Activated gamma-delta T cell treated with Interleukin-2 at 50 U/mL for 16 hours (primary cell): ENCODE data around the gene TMEM212.

Experiments
- DNase-seq: peaks from one replicate; pipeline ENCODE4 v3.0.0-alpha.2; 2020

Gene TMEM212

DNA sequence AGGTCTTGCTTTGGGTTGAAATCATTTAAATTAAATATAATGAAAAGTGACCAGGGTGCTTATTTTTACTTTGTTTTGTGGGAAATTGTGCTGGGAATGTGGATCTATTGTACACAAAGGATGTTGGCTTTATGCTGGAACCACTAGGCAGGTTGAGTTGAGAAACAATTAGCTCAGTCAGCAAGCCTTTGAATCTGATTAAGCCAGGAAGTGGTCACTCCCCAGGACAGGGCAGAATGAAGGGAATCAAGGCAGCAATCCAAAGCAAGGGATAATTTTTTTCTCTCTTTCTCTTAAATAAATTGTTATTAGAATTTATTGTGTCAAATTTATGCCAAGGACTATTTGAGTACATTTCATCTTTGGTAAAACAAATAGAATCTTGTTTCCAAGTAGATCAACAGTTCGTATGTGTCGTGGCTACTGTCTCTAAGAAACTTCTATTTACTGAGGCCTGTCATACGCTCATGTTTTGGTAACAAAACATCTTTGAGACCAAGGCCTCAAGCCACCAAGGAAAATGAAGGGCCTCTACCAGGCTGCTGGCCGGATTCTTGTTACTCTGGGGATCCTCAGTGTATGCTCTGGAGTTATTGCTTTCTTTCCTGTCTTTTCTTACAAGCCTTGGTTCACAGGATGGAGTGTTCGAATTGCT is at the start of gene TMEM212:
TSS of gene TMEM212 (plus strand) at position 486 of the 655 bp plus-strand sequence. CDS start at position 521, 35 bp downstream.
- no peak for DNase-seq

DNA sequence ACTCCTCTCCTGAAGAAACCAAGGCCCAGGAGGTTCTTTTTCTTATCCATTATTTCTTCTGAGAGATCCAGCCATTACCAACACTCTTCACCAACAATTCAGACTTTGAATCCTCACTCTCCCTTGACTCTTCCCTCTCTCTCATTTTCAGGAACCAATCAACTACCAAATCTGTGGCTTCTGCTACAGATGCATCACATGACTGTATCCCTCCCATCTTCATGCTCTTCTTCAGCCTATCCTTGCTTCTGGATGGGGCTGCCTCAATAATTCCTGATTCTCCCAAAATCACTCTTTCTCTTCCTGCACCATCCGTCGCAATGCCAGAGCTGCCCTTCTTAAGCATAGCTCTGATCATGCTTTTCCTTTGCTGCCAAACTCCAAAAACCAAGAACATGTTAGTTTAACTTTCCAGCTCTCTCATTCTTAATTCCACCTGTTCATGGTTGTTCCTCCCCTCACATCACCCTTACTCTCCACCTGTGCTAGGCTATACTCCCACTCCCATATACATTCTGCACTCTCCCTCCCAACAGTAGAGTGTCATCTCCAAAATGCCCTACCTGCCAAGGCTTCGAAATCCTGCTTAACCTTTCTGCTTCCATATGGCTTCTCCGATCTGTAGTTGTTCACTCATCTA is 46.4 kb upstream of the TMEM212 start:
- no peak for DNase-seq

DNA sequence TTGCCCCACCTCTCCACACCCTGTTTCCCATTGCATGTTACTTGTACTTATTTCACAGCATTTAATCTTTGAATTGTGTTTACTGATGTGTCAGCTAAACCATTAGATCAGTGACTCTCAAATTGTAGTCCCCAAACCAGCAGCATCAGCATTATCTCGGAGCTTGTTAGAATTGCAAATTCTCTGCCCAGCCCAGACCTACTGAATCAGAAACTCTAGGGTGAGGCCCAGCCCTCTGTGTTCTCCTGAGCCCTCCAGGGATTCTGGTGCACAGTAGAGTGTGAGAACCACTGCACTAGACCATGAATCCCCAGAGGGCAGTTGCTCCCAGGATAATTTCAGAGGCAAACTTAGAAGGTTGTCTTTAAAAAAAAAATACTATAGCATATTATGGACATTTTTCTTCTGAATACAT is 45.9 kb upstream of the TMEM212 start:
- no peak for DNase-seq

DNA sequence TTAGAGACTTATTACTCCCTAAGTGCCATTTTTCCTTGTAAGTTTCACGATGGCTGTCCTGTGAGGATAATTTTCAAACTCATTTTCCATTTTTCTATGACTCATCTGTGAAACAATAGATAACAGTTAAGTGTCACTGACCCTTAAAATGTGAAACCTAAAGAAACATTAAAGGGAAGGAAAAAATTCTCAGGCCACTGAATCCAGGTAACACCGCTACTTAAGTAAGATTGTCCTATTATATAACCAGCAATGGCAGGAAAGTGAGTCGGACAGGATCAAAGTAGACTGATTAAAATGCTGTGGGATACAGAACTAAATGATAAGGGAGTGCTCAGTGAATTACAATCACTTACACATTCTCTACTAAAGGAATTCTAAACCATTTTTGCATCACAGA is 45.3 kb upstream of the TMEM212 start:
- no peak for DNase-seq

DNA sequence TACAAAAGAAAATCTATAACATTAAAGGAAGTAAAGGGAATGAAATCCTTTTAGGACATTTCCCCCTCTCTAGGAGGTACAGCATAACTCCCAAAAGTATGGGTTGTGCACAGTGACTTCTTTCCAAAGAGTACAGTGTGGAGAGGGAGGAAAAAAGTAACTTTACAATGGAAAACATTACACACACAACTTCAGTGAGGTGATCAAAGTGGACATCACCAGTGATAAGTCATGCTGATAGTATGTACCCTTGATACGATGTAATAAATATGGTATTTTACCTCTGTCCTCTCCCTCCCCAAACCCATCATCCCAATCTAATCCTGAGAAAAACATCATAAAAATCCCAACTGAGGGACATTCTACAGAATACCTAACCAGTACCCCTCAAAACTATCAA is 43.6 kb upstream of the TMEM212 start:
- no peak for DNase-seq

DNA sequence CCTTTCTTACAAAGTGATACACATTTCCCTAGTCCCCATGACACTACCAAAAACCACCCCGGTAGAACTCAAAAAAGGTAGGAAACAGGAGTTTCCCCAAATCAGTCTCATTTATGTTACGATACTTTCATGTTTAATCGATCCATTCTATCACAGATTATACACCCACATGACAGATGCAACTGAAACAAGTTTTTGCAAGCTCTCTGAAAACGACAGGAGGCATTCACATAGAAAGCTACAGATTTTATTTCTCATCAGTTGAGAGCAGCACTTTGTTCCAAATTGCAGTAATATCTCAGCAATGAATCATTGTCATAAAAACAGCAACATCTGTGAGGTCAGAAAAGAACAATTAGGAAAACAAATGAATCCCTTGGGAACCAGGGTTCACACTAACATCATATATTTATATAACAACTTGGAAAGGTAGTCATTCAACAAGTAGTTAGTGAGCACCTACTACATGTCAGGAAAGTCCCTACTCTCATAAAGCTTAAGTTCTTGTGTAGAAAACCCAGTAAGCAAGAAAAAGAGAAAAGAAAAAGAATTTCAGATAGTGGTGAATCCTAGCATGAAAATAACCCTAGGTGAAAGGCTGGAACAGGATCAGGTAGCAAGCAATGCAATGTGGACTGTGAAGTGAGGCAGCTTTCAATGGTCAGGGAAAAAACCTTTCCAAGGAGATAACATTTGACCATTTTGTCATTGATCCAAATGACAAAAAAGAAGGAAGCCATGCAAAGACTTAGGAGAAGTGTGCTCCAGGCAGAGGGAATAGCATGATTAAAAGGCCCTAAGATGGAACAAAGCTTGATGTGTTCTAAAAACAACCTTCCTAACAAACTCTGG is 41.2 kb upstream of the TMEM212 start:
- DNase-seq: no peak

DNA sequence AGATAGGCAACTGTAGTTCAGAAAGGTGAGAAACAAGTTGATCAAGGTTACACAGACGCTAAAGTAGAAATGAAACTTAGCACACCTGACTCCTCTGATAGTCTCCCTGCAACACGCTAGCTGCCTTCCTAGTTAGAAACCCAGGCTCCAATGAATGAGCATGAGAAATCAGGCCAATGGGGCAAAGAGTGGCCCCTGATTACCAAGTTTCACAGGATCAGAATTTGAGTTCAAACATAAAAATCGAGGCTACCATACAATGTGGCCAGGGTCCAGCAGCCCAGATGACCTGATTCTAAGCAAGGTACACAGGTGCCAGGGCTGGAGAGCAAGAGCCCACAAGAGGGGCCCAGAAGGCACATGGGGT is 40.6 kb upstream of the TMEM212 start:
- DNase-seq: no peak

DNA sequence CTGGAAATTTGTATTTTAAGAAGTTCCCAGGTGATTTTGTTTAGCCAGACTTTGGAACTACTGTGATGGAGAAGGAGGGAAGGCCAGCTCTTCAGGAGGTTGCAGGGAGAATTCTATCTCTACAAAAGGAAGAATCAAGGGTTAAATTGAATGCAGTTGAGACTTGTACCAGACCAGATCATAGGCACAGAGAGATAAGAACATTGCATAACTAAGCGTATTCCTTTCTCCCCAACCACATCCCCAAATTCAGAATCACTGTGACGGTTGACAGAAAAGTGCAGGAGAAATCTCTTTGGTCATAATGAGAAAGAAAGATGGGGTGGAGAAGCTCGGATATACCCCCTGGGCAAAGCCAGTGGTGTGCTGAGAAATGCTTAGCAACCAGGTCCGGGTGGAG is 40.1 kb upstream of the TMEM212 start:
- no peak for DNase-seq

DNA sequence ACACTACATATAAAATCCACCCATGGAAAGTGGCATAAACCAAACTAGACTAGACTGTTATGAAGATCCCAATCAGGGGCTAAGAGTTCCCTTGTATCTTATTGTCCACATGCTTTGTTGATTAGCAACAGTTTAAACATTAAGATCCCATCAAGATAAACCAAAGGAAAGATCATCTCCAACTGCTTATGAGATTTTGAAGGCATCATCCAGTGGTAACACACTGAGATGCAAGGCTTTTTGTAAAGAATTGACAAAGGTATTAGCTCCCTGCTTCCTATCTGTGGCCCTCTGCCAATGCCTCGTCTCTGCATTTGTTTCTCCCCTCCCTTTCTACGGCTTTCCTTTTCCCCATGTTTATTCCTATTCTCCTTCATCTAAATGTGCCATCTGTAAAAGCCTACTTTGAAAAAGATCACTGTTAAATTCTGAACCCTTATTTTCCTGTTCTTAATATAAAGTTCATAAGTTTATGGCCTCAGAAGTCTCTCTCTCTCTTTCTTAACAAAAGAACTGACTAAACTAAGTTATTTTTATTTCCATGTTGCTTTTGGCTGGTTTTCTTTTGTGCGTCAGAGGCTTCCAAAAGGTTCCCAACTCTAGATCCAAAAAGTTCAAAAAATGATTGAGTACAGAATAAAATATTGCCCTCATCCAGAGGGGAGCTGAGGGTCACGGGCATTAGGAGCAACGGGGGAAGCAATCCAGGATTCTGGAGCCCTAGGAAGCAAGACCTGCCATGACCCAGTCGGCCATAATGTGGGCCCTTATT is 38.3 kb upstream of the TMEM212 start:
- no peak for DNase-seq

DNA sequence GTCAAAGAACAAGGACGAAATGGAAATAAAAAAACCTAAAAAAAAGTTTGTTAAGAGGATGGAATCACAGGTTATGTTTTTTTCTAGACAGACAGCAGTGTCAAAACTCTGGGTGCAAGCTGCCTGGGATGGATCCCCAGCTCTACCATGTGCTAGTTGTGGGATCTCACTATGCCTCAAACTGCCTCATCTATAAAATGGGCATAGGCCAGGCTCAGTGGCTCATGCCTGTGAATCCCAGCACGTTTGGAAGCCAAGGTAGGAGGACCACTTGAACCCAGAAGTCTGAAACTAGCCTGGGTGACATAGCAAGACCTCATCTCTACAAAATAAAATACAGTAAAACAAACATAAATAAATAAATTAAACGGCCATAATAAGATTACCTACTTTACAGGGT is 37.5 kb upstream of the TMEM212 start:
- DNase-seq: no peak

DNA sequence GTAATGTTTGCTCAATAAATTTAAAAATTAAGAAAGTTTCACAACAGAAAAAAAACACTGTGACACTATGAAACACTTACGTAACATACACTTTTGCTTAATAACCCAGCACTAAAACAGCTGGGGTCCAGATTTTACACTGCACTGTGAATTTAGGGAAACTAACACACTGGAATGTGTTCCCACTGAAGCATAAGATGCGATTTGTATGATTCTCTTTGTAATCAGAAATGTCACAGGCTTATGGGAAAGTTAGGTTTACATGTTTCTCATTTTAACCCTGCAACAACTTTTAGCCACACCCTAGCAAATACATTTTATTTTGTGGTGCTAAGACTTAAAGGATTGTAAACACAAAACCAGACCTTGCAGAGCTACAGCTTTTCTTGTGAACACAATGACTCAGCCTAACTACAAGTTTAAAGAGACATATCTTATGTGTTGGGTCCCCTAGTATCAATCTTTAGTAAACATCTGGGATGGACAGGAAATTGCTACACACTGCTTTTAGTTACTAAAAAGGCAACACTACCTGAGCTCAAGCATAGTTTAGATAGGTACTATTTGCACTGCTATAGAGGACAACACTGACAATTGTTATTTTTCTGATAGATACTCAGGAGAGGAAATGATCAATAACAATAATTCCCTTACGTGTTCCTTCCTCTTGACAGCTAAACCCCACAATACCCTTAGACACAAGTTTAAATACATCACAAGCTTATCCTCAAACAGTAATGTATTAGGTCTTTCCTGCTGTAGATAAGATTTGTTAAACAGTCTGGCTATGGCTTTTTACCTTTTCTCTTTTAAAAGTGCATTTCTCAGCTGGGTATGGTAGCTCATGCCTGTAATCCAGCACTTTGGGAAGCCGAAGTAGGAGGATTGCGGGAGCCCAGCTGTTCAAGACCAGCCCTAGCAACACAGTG is 36.7 kb upstream of the TMEM212 start:
- DNase-seq: no peak

DNA sequence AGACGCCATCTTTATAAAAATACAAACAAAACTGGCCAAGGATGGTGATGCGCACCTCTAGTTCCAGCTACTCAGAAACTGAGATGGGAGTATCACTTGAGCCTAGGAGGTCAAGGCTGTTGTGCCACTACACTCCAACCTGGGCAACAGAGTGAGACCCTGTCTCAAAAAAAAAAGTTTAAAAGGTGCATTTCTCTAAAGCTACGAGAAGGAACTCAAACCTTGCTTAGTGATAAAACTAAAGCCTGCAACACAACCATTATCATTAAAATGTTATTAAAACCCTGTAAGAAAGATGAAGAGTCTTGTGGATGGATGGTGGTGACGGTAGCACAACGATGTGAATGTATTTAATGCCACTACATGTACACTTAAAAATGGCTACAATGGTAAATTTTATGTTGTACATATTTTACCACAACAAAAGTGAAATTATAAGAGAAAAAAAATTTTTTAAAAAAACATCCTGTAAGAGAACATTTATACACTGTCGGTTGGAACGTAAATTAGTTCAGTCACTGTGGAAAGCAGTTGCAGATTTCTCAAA is 35.9 kb upstream of the TMEM212 start:
- DNase-seq: no peak

DNA sequence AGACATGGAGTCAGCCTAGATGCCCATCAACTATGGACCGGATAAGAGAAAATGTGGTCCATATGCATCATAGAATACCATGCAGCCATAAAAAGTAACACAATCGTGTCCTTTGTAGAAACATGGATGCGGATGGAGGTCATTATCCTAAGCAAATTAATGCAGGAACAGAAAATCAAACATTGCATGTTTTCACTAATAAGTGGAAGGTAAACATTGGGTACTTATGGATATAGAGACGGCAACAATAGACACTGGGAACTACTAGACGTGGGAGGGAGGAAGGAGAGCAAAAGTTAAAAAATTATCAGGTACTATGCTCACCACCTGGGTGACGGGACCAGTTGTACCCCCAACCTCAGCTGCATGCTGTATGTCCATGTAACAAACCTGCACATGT is 35.3 kb upstream of the TMEM212 start:
- no peak for DNase-seq

DNA sequence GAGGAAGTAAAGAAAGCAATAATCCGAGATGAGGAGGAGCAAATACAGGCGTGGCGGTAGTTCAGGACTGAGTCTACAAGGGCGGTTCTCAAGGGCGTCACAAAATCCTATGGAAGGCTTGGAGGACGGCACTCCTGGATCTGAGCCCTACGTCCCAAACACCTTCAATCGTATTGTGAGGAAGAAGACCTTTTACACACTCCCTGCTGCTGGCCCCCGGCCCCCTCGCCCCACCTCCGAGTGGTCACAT is 33.6 kb upstream of the TMEM212 start:
- DNase-seq: no peak

DNA sequence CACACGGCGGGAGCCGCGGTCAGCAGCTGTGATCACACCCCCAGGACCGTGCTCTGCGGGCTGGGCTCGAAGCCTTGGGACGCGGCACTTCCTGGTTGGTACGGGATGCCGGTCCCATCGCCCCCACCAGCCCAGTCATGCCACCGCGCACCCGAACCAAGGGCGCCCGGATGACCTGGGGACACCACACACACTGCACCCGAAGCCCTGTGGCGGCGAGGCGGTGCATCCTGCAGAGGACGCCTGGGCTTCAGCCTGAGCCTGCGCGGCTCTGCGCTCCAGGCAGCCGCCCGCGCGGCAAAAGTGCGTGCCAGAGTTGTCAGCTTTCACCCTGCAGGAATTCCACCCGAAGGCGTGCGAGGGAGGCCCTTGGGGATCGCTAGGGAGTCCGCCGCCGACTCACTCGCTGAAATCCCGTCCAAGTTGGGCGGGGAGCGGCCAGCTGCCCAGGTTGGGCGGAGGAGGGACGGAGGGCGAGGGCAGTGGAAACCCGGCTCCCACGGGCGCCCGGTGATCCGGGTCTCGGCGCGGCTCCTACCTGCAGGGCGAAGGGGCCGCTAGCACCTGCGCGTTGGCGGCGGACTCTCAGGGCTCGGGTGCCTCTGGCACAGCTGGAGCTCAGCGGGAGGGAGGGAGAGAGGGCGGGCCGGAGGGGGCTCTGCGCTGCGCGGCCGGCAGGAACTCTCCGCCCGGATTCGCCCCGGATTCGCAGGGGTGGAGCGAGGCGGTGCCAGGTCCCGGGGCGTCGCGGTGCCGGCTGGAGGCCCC is 33.1 kb upstream of the TMEM212 start, which contains the start of gene PLD1:
TSS of gene PLD1 (minus strand) at position 623 of the 768 bp plus-strand sequence. CDS start 72,432 bp downstream, outside the sequence.
- peak; percentile 48 for DNase-seq

DNA sequence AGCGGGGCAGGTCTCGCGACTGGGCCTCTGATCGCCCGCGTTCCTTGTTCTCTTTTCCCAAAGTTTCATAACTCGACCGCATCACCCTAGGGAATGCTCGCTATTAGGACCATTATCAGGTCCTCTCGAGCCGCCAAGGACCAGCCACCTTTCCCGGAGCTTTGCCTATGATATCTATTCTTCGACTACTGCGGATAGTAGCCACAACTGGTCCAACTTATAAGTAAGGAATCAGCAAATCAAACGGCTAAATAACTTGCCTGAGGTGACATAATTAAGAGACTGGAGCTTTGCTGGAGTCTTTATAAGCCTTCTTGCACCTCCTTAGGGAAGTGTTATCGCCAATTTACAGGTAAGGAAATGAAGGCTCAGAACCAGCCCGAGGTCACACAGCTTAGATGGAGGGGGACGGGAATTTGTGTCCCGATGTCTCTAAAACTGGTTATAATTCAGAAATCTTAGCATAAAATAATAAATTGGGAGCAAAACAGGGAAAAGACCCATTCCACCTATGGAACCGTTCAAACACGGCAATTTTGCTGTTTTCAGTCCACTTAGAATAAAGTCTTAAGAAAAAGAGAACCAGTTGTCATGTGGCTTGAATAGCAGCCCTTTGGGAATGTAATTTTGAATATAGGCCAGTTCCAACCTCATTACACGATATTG is 32.4 kb upstream of the TMEM212 start:
- DNase-seq: no peak

DNA sequence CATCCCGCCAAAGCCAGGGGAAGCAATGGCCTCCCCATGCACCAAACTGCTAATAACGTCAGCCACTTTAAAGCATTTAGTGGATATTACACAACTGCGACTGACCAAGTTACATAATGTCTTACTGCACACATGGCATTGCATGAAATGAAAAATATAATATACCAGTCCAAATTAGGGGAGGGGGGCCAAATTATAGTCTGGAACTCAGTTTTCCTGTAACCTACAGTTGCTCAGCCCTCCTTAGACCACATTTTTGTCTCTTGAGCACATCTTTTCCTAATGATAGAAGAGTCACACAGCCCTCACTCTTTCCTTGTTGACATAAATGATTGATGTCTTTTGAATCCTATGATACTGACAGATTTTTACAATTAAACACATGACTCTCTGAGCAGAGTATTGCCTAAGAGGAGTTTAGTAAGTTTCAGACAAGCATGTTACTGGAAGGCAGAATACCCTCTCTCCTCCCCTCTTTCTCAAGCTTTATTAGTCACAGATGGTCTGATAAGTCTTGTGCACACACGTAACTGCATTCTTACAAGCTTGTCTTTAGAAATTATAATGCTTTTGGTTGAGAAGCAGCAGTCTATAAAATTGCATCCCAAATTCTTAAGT is 31.7 kb upstream of the TMEM212 start:
- no peak for DNase-seq

DNA sequence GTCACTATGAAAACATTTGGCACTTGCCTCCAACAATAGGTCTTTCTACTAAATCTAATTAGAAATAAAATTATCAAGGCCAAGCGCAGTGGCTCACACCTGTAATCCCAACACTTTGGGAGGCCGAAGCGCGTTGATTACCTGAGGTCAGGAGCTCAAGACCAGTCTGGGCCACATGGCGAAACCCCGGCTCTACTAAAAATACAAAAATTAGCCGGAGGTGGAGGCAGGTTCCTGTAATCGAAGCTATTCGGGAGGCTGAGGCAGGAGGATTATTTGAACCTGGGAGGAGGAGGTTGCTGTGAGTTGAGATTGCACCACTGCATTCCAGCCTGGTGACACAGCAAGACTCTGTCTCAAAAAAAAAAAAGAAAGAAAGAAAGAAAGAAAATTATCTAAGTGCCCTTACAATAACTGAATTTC is 31.2 kb upstream of the TMEM212 start:
- no peak for DNase-seq

DNA sequence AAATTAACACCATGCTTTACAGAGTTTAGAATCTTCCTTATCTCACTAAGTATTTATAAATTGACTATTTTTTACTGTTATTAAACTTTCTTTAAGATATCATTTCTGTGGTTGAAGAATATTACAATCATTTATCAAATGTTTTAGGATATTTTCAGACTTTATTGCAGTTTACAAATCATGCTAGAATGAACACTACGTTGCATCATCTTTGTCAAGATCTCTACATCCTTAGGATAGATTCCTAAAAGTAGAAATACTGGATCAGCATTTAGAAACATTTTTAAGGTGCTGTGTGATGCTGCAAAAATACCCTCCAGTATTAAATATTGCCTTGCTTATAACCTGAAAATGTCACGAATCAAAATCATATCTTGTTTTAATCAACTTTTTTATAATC is 30.3 kb upstream of the TMEM212 start:
- no peak for DNase-seq

DNA sequence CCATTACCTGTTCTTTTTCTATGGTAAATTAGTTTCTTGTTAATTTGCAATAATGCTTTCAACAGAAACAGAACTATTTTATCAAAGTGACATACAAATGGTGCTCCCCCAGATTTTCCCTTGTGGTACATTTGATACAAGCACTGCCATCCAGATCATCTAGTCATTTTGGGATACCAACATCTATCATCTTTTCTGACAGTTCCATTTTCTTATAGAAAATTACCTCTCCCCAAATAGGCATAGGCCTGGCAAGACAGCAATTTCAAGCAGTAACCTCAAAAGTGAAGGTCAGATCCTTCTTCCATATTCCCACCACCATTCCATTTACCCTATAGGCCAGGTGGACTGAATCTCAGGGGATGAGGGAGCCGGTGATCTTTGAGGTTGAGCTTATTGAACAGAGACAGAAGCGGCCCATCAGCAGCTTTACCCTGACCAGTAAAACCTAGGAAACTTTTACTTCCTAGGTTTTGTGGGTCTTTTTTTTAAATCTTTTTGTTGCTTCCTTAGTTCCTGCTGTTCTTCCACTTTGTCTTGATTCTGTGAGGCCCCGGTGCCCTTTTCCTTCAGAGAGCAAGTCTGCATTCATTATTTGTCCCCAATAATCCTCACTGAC is 29.8 kb upstream of the TMEM212 start:
- no peak for DNase-seq
